ENCODE results near the gene KRT9. TPM values are rescaled to one million over a fixed set of nuclear protein-coding genes. Genes with fewer than 3 reads are reported as not detected.

The KRT9 gene
- total and polyA plus RNA-seq, 4 donors, result 0.11 TPM; not detected in 3

GRCh38 chr17:41556931-41557330 is 14.9 kb downstream of the KRT9 start:
- Histone ChIP-seq H3K4me3 (ENCODE audit: low read depth, low read length) (no peak overlapping the region), H3K4me1 (ENCODE audit: control insufficient read depth, insufficient read depth, low read length) (peaks cover 5% of the 10 kb centered on the region), H3K27me3 (ENCODE audit: control insufficient read depth, insufficient read depth, low read length) (no peaks in the 10 kb centered on the region), H3K36me3 (ENCODE audit: control insufficient read depth, insufficient read depth, low read length) (no peaks in the 10 kb centered on the region), H3K9me3 (ENCODE audit: control insufficient read depth, insufficient read depth, low read length) (no peaks in the 10 kb centered on the region), H3K27ac (ENCODE audit: low read depth, low read length) (no peak overlapping the region)
- WGBS (ENCODE audit: insufficient coverage), result 64% methylated on average over 9 of the region's 9 CpGs
- DNase-seq (ENCODE audit: low read depth in 4 of 6, low spot score in 6 of 6), result no peak

- H3K9me3 ChIP-seq (ENCODE audit: control insufficient read depth, insufficient read depth, low read length), result no peaks in the 10 kb centered on the region
Observed at GRCh38 chr17:41556306-41556705, 15.6 kb downstream of the KRT9 start.

GRCh38 chr17:41555105-41555887 is 16.6 kb downstream of the KRT9 start:
- Histone ChIP-seq H3K27ac (ENCODE audit: low read depth, low read length) (no peak overlapping the region), H3K4me1 (ENCODE audit: control insufficient read depth, insufficient read depth, low read length) (peaks cover 5% of the 10 kb centered on the region), H3K27me3 (ENCODE audit: control insufficient read depth, insufficient read depth, low read length) (no peaks in the 10 kb centered on the region), H3K9me3 (ENCODE audit: control insufficient read depth, insufficient read depth, low read length) (no peaks in the 10 kb centered on the region), H3K4me3 (ENCODE audit: low read depth, low read length) (no peak overlapping the region), H3K36me3 (ENCODE audit: control insufficient read depth, insufficient read depth, low read length) (no peaks in the 10 kb centered on the region)
- WGBS (ENCODE audit: insufficient coverage), result 77% methylated on average over 4 of the region's 5 CpGs
- DNase-seq (ENCODE audit: low read depth in 4 of 6, low spot score in 6 of 6), result no peak

More at GRCh38 chr17:41556306-41556705, 15.6 kb downstream of the KRT9 start:
- no peaks in the 10 kb centered on the region for H3K27me3 ChIP-seq (ENCODE audit: control insufficient read depth, insufficient read depth, low read length)
- H3K4me1 ChIP-seq (ENCODE audit: control insufficient read depth, insufficient read depth, low read length), result peaks cover 5% of the 10 kb centered on the region
- DNase-seq (ENCODE audit: low read depth in 4 of 6, low spot score in 6 of 6), result no peak
- no peak overlapping the region for H3K4me3 ChIP-seq (ENCODE audit: low read depth, low read length)
- 68% methylated on average over 5 of the region's 5 CpGs for WGBS (ENCODE audit: insufficient coverage)
- no peaks in the 10 kb centered on the region for H3K36me3 ChIP-seq (ENCODE audit: control insufficient read depth, insufficient read depth, low read length)
- H3K27ac ChIP-seq (ENCODE audit: low read depth, low read length), result no peak overlapping the region

GRCh38 chr17:41553987-41554680 is 17.7 kb downstream of the KRT9 start:
- Histone ChIP-seq H3K27me3 (ENCODE audit: control insufficient read depth, insufficient read depth, low read length) (no peaks in the 10 kb centered on the region), H3K27ac (ENCODE audit: low read depth, low read length) (no peak overlapping the region), H3K36me3 (ENCODE audit: control insufficient read depth, insufficient read depth, low read length) (no peaks in the 10 kb centered on the region), H3K4me3 (ENCODE audit: low read depth, low read length) (no peak overlapping the region), H3K4me1 (ENCODE audit: control insufficient read depth, insufficient read depth, low read length) (peaks cover 8% of the 10 kb centered on the region), H3K9me3 (ENCODE audit: control insufficient read depth, insufficient read depth, low read length) (no peaks in the 10 kb centered on the region)
- WGBS (ENCODE audit: insufficient coverage), result 90% methylated on average over 2 of the region's 8 CpGs
- DNase-seq (ENCODE audit: low read depth in 4 of 6, low spot score in 6 of 6), result no peak

GRCh38 chr17:41553176-41553575 is 18.7 kb downstream of the KRT9 start:
- Histone ChIP-seq H3K36me3 (ENCODE audit: control insufficient read depth, insufficient read depth, low read length) (no peaks in the 10 kb centered on the region), H3K27me3 (ENCODE audit: control insufficient read depth, insufficient read depth, low read length) (no peaks in the 10 kb centered on the region), H3K4me3 (ENCODE audit: low read depth, low read length) (no peak overlapping the region), H3K27ac (ENCODE audit: low read depth, low read length) (no peak overlapping the region), H3K9me3 (ENCODE audit: control insufficient read depth, insufficient read depth, low read length) (no peaks in the 10 kb centered on the region), H3K4me1 (ENCODE audit: control insufficient read depth, insufficient read depth, low read length) (peaks cover 17% of the 10 kb centered on the region)
- DNase-seq (ENCODE audit: low read depth in 4 of 6, low spot score in 6 of 6), result no peak
- 72% methylated on average over 4 of the region's 4 CpGs for WGBS (ENCODE audit: insufficient coverage)

- Histone ChIP-seq H3K36me3 (ENCODE audit: control insufficient read depth, insufficient read depth, low read length) (no peaks in the 10 kb centered on the region), H3K27ac (ENCODE audit: low read depth, low read length) (no peak overlapping the region), H3K27me3 (ENCODE audit: control insufficient read depth, insufficient read depth, low read length) (no peaks in the 10 kb centered on the region), H3K4me3 (ENCODE audit: low read depth, low read length) (no peak overlapping the region), H3K4me1 (ENCODE audit: control insufficient read depth, insufficient read depth, low read length) (peaks cover 24% of the 10 kb centered on the region), H3K9me3 (ENCODE audit: control insufficient read depth, insufficient read depth, low read length) (no peaks in the 10 kb centered on the region)
- WGBS (ENCODE audit: insufficient coverage), result 91% methylated on average over 5 of the region's 5 CpGs
- no peak for DNase-seq (ENCODE audit: low read depth in 4 of 6, low spot score in 6 of 6)
Observed at GRCh38 chr17:41552455-41552854, 19.4 kb downstream of the KRT9 start.

- no peaks in the 10 kb centered on the region for H3K27me3 ChIP-seq (ENCODE audit: control insufficient read depth, insufficient read depth, low read length)
- 73% methylated on average over 3 of the region's 5 CpGs for WGBS (ENCODE audit: insufficient coverage)
- no peak overlapping the region for H3K4me3 ChIP-seq (ENCODE audit: low read depth, low read length)
- no peak overlapping the region for H3K27ac ChIP-seq (ENCODE audit: low read depth, low read length)
- H3K9me3 ChIP-seq (ENCODE audit: control insufficient read depth, insufficient read depth, low read length), result no peaks in the 10 kb centered on the region
- no peak for DNase-seq (ENCODE audit: low read depth in 4 of 6, low spot score in 6 of 6)
- peaks cover 26% of the 10 kb centered on the region for H3K4me1 ChIP-seq (ENCODE audit: control insufficient read depth, insufficient read depth, low read length)
- H3K36me3 ChIP-seq (ENCODE audit: control insufficient read depth, insufficient read depth, low read length), result no peaks in the 10 kb centered on the region
Observed at GRCh38 chr17:41551365-41551764, 20.5 kb downstream of the KRT9 start.

GRCh38 chr17:41549596-41550039 is 22.2 kb downstream of the KRT9 start:
- WGBS (ENCODE audit: insufficient coverage), result 73% methylated on average over 8 of the region's 8 CpGs
- no peak overlapping the region for H3K27ac ChIP-seq (ENCODE audit: low read depth, low read length)
- H3K36me3 ChIP-seq (ENCODE audit: control insufficient read depth, insufficient read depth, low read length), result no peaks in the 10 kb centered on the region
- H3K9me3 ChIP-seq (ENCODE audit: control insufficient read depth, insufficient read depth, low read length), result no peaks in the 10 kb centered on the region
- DNase-seq (ENCODE audit: low read depth in 4 of 6, low spot score in 6 of 6), result no peak
- H3K4me3 ChIP-seq (ENCODE audit: low read depth, low read length), result no peak overlapping the region
- H3K4me1 ChIP-seq (ENCODE audit: control insufficient read depth, insufficient read depth, low read length), result peaks cover 28% of the 10 kb centered on the region
- H3K27me3 ChIP-seq (ENCODE audit: control insufficient read depth, insufficient read depth, low read length), result no peaks in the 10 kb centered on the region

- H3K4me3 ChIP-seq (ENCODE audit: low read depth, low read length), result no peak overlapping the region
- WGBS (ENCODE audit: insufficient coverage), result 2% methylated on average over 17 of the region's 25 CpGs
- H3K27ac ChIP-seq (ENCODE audit: low read depth, low read length), result peak overlapping the region; percentile 0
- peaks cover 33% of the 10 kb centered on the region for H3K4me1 ChIP-seq (ENCODE audit: control insufficient read depth, insufficient read depth, low read length)
- no peaks in the 10 kb centered on the region for H3K27me3 ChIP-seq (ENCODE audit: control insufficient read depth, insufficient read depth, low read length)
- DNase-seq (ENCODE audit: low read depth in 4 of 6, low spot score in 6 of 6), result peak; percentile 52 to 96 (median 75)
- H3K36me3 ChIP-seq (ENCODE audit: control insufficient read depth, insufficient read depth, low read length), result no peaks in the 10 kb centered on the region
- H3K9me3 ChIP-seq (ENCODE audit: control insufficient read depth, insufficient read depth, low read length), result no peaks in the 10 kb centered on the region
Observed at GRCh38 chr17:41548844-41549595, 22.8 kb downstream of the KRT9 start.

All from spinal cord (tissue), 10 donors.